HG02870 (cell line): ENCODE results near the gene REPIN1.
A peak's percentile ranks its signal among the peaks of the same experiment; 100 is the strongest.

ENCODE experiments used
- ATAC-seq: cut with Tn5 transposase; IDR thresholded peaks from one replicate; pipeline ENCODE4 v1.9.1; 2021; ENCODE audit warnings: mild to moderate bottlenecking, moderate library complexity; ENCODE audit not compliant: unreplicated experiment

The REPIN1 gene

GRCh38 chr7:150420242-150420641 lies 51.6 kb downstream of the REPIN1 start:
- no peak for ATAC-seq

GRCh38 chr7:150420987-150421674 lies 52.5 kb downstream of the REPIN1 start:
- ATAC-seq = peak; percentile 98

- no peak for ATAC-seq
Observed at GRCh38 chr7:150421831-150422230, 53.2 kb downstream of the REPIN1 start.
